Activated T-cell treated with anti-CD3 and anti-CD28 coated beads, Interleukin-2, amount 50 U/mL, for 48 hours (primary cell): ENCODE measurements around the gene PRG3.

Experiments
- DNase-seq, 2 experiments: peaks; one replicate each; pipeline ENCODE4 v3.0.0-alpha.2; 2020

The PRG3 gene, protein sequence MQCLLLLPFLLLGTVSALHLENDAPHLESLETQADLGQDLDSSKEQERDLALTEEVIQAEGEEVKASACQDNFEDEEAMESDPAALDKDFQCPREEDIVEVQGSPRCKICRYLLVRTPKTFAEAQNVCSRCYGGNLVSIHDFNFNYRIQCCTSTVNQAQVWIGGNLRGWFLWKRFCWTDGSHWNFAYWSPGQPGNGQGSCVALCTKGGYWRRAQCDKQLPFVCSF

GRCh38 chr11:57380975-57381374 lies at the start of gene PRG3:
Gene PRG3 (minus strand): TSS chr11:57381150. CDS start chr11:57380708, 442 bp downstream.
- DNase-seq = no peak

DNA sequence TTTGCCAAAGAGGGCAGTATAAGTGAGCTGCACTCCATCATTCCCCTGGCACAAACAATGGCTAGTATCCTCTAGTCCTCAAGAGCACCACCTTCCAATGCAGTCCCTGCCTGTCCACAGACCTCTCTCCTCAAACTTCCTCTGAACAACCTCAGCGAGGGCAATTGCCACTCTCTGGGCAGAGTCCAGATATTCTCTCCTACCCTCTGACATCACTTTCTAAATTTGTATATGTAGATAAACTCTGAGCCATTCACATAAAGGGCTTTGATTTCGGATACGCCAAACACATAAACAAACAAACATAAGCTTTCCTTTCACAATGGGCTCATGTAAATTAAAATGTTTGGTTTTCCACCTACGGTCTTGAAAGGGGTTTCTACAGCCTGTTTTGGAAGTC lies 49.0 kb upstream of the PRG3 start:
- DNase-seq = no peak

DNA sequence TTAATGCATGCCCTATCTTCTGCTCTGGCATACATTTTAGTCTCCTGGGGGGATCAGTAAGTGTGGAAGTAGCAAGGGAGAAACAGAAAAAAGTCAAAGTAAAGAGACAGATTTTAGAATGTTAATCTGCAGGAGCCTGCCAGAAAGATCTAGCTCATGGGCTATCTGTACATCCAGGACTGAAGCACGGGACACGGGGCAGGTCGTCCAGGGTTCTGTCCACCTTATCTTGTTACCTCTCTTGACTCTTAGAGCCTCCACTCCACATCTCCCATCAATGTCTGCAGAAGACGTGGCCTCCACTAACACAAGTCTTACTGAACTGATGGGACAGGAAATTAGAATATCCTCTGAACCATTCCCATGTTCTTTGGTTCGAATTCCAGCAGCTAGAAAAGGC lies 47.7 kb upstream of the PRG3 start:
- no peak for DNase-seq

DNA sequence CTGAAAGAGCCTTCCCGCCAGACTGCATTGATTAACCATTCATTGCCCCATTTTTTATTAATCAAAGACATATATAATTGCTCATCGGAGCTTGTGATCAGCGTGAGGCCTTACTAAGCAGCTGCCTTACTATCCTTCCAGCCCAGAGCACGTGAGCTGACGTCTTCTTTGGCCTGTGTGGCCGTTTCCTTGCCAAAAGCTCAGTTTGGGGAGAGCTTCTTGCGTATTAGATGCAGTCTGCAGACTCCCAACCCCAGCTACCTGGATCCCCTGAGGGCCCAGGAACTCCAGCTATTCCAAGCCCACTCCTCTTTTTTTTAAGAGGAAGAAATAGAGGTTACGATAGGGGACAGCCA lies 46.8 kb upstream of the PRG3 start:
- DNase-seq = no peak

GRCh38 chr11:57426929-57427726 lies 46.2 kb upstream of the PRG3 start, which contains the start of gene SLC43A3:
Gene SLC43A3 (minus strand): TSS chr11:57427121. CDS start chr11:57426172, 949 bp downstream.
- peak; percentile 88 to 90 for DNase-seq

DNA sequence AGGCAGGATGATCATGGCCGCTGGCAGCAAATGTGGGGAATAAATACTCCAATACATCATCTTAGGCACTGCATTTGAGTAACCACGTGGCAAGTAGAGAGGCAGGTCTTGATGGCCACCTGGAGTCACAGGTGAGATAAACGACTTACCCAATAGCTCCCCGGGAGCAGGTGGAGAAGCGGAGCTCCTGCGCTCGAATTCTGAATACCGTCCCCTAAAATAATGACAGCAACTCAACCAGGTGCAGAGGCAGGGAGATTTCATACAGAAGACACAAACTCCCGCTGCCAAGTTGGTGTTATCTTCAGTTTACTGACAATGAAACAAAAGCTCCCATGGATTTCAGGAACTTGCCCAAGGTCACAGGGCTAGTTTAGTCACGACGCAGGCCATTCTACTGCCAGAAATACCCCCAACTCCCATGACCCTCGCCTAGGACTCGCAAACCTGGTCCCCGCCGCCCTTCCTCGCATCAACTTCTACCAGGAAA lies 45.5 kb upstream of the PRG3 start:
- peak; percentile 48 to 55 for DNase-seq

DNA sequence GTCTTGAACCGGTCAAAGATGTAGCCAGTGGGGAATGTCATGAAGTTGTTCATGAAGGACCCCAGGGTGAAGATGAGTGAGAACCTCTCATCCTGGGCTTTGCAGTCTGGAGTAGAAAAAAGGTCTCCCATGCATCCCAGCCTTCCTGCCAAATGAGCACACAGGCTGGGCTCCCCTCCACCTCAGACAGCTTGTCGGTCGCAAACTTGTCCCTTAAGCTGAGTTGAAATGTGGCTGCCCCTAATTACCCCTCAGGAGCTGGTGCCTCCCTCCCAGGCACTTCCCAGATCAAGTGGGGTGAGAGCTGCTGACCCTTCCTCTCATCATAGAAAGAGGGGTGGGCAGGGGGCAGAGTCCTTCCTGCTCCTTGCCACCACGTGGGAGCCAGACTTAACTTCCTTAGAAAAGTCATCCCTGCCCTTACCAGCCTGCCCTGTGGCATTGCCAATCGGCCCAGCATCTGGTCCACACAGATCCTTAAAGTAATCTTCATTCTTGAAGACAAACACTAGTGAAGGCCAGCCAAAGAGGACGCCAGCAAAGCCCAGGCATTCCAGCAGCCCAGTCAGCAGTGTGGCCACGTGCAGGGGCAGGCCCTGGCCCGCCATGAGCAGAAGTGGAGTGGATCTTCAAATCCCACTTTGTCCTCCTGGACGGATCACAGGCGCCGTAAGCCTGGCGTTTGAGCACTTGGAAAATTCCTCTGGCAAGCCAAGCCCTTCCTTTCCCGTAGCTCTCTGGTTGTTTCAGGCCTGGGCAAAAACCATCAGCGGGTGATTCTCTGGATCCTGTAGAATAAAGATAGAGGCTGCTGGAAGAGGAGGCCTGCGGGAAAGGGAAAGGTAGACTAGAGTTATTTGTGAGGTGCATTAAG lies 44.9 kb upstream of the PRG3 start:
- DNase-seq = peak; percentile 54 to 57

DNA sequence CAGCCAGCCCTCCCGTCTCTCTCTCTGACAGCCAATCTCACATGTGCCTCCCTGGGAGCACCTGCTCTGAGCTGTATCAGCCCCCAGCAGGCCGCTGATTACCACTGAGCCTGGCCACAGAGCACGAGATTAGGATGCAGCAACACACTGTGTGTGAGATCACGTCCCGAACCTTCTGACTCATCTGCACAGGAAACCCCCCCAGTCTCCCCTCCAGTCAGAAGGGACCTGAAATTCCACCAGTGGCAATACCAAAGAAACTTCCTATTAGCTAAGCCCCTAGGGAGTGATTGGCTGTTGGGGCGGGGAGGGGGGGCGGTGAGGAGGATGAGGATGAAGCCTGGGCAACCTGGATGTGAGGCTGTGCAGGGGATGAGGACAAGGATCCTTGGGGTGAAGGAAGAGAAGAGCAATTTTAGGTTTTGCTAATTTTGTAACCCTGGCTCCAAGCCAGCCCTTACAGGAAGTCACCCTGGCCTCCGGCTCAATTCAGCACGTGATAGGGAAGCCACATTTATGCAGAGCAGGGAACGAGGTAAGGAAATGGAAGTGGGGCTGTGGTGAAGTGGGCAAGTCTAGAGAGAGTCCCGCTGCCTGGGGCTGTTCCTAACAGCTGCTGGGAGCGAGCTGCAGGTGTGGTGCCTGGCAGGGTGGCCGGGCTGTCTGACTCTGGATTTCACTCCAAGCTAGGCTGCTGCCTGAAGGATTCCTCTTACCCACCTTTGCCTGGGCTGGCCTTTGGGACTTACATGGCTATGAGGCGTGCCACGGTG lies 44.0 kb upstream of the PRG3 start:
- peak; percentile 89 to 92 for DNase-seq

DNA sequence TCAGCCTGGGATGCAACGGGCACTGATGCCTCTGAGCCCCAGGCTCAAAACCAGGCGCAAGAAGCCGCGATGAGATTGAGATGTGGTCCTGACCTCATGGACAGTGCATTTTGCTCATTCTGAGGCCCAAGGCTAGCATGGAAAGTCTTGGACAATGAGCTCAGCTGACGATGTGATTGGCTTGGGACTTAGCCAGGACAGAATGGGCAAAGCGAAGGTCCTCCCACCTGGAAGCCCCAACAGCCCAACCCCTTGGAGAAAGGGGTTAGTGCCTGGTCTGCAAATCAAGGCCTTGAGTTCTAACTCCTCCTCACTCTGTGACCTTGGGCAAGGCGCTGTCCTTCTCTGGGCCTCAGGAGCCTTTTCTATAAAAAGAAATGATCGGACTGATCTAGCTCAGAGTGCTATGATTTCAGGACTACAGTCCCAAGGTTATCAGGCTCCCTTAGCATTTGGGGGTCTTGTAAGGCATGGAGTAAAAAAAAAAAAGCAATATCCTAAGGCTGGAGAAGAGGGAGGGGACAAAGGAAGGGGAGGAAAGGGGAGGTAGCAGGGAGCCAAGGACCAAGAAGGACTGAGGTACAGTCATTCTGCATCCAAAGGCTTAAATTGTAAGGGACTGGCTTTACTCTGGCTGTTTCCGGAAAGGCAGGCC lies 43.3 kb upstream of the PRG3 start:
- DNase-seq = no peak

DNA sequence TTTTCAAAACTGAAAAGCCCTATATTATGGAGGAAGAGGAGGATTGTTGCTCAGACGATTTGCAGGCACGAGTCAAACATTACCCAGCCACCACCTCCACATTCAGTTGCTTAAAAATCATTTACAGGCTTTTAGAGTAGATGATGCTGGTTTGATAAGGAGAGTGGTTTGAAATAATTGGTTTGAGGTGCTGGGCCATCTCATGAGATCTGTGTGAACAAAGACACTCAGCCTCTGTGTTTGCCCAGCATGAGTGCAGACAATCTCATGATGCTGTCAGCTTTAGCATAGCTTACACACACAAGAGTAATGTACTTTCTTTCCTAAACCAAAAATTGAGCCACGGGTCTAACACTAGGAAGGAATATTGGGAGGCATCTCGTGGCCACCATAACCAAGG lies 41.7 kb upstream of the PRG3 start:
- no peak for DNase-seq

GRCh38 chr11:57421805-57422204 lies 40.9 kb upstream of the PRG3 start:
- no peak for DNase-seq

DNA sequence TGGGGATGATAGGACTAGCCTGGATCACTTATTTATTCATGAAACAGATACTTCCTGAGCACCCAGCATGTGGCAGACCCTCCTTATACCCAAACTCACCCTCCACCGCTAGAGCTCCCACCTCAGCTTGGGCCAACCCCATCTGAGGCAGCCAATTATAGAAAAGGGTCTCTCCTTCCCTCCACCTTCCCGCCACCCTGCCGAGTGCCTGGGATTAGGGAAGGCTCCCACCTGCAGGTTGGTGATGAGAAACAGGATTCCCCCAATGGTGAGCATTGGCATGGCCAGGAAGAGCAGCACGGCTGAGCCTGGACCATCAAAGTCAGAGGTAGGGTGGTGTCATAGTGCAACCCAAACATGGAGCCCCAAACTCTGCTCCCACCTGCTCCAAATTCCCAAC lies 40.1 kb upstream of the PRG3 start:
- DNase-seq = no peak

GRCh38 chr11:57419146-57419545 lies 38.2 kb upstream of the PRG3 start:
- no peak for DNase-seq

GRCh38 chr11:57418131-57418530 lies 37.2 kb upstream of the PRG3 start:
- DNase-seq = no peak

DNA sequence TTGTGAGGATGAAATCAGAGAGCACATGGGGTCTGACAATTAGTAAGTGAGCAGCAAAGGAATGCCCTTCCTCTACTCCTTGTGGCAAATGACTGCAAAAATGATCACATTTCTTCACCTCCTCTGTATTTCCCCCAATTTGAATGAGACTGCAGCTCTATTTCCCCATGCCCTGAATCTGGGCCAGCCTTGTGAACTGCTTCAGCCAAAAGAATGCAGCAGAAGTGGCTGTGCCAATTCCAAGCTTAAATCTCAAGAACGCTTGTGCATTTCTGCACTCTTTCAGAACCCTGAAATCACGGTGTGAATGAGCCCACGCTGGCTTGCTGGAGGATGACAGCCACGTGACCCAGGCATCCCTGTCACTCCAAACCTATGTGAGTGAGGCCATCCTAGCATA lies 36.1 kb upstream of the PRG3 start:
- no peak for DNase-seq

DNA sequence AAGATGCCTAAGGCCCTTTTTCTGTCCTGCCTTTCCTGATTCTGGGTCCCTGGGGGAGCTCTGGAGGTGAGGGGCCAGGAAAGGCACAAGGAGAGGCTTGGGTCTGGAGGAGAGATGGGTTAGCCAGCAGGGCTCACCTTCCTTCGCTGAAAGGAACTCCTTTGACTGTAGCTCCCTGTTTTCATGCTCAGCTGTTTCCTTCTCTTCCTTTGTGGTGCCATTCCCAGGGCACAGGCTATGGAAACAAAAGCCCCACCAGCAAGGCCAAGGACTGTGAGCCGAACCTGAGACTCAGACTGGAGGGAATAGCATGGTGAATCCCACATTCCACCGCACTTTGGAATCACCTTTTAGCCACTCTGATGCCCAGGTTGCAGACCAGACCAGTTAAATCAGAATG lies 35.5 kb upstream of the PRG3 start:
- no peak for DNase-seq

- no peak for DNase-seq
These were observed 33.8 kb upstream of the PRG3 start for GRCh38 chr11:57414612-57415212.

- DNase-seq = no peak
These were observed 32.7 kb upstream of the PRG3 start for GRCh38 chr11:57413681-57414080.

GRCh38 chr11:57410287-57410686 lies 29.3 kb upstream of the PRG3 start:
- no peak for DNase-seq

DNA sequence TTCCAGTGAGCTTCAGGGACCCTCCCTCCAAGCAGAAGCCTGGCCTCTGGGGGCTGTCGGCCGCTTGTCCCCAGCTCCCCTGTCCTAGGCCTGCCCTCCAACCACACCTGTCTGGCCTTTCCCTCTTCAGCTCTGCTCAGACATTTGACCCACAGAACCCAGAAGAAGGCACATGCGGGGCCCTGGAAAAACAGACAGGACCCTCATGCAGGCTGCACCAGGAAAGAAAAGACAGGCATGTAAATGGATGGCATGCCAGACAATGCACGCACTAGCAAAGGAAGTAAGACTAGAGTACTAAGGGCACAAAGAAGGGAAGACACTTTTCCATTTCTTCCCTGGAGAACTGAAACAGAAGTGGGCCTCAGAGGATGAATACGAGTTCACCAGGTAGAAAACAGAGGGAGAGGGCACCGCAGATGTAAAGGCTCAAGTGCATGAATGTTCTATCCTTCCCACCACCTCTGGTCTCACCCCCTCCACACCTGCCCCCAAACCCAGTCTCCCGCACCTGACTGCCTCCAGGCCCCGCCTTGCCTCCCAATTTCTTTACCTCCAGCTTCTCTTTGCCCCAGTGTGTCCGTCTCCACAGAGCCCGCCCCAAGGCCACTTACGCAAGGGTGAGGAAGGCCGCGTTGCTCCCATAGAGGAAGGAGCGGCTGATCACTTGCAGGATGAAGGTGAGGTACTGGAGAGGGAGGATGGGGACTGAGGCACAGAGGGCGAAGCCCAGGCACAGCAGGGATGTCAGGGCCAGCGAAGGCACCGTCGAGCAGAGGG lies 28.6 kb upstream of the PRG3 start:
- DNase-seq = no peak

DNA sequence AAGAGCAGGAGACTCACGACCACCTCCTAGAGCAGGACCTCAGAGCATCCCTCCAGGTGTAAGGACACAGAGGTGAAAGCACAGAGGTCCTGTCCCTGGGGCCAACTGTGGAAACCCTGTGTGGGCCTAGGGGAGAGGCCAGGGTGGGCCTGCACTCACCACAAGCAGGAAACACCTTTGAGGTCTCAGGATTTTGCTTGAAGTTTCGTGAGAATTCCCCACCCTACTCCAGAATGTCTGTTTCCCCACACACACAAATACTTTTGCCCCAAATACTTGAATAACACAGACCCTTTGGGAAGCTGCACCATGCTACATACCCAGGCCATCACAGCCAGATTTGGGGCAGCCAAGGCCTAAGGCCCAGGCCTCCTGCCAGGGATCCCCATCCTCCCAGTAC lies 27.8 kb upstream of the PRG3 start:
- DNase-seq = no peak
